ENCODE results near the gene TMEM8B. TPM values are rescaled to one million over a fixed set of nuclear protein-coding genes. Genes with fewer than 3 reads are reported as not detected.
A peak's percentile ranks its signal among the peaks of the same experiment; 100 is the strongest.

The TMEM8B gene
- total and polyA plus RNA-seq, 9 of the 15 experiments (the other 6 are each of a cell fraction or from before 2014, with no cell fraction given): 0.01 to 2.2 (median 1.1) TPM

DNA sequence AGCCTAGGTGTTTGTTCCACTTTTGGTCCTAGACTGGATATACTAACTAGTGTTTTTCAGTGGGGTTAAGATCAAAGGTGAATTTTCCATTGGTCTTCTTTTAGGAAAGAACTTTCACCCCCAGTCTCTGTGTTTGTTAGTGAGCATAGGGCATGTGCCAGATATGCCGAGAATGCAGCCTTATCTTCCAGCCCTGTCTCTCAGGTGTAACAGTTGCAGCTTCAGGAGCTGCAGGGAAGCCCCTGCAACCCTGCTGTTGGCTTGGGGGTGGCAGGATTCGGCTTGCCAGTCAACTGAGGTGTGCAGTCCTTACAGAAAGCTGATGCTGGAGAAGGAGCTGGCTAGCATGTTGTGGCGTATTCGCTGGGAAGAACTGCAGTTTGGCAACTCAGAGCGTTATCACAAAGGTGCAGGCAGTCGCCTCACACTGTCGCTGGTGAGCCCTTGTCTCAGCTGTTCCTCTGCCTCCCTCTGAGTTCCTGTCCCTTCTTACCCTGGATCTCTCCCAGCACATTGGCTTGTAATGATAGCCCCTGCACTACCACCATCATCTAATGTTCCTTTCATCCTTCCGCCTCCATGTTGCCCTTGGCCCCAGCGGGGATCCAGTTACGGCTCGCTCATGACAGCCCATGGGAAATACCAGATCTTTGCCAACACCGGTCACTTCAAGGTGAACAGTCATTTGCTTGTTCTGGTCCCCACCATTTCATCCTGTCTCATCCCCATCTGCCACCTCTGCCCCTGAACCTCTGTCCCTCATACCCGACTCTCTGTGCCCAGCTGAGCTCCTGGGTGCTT lies 27.5 kb upstream of the TMEM8B start (continued):
- TF ChIP-seq CAMTA2 (CRISPR knock-in tag; conservative IDR thresholded peaks at IDR 0.05) (no peak), MCM5 (IDR thresholded peaks at IDR 0.05; ENCODE audit: low read depth) (no peak), ZFP1 (CRISPR knock-in tag; IDR thresholded peaks at IDR 0.05) (no peak), ZNF263 (CRISPR knock-in tag; IDR thresholded peaks at IDR 0.05; ENCODE audit: borderline replicate concordance) (no peak), RCOR1 (IDR thresholded peaks at IDR 0.05; ENCODE audit: borderline replicate concordance in 1 of 2, low read depth in 2 of 2, low read length in 2 of 2) (no peak), IRF9 (tag; IDR thresholded peaks at IDR 0.05) (no peak), POLR2H (tag; IDR thresholded peaks at IDR 0.05; ENCODE audit: low read depth) (no peak), KHSRP (IDR thresholded peaks at IDR 0.05) (no peak), FOXP1 (CRISPR knock-in tag; IDR thresholded peaks at IDR 0.05) (no peak), ZNF830 (CRISPR knock-in tag; IDR thresholded peaks at IDR 0.05) (no peak), PHTF2 (CRISPR knock-in tag; IDR thresholded peaks at IDR 0.05) (no peak), NONO (IDR thresholded peaks at IDR 0.05; ENCODE audit: low read depth in 2 of 2, low read length in 1 of 2) (0 out of 4 replicates have a peak, but pooled peaks of 1 of the 2 experiments have one; percentile 37), ADNP (tag; IDR thresholded peaks at IDR 0.05) (no peak), JUND (IDR thresholded peaks at IDR 0.05; ENCODE audit: borderline replicate concordance, low read depth, low read length) (0 out of 2 replicates have a peak, but pooled peaks have one; percentile 7), JUND (tag; IDR thresholded peaks at IDR 0.05; ENCODE audit: borderline replicate concordance, low read depth, low read length) (no peak; the same call in 2 of the 3 replicates), RAD51 (IDR thresholded peaks at IDR 0.05; ENCODE audit: borderline replicate concordance, low read depth) (no peak), TCF3 (CRISPR knock-in tag; IDR thresholded peaks at IDR 0.05) (peak; percentile 89), ELF1 (tag; IDR thresholded peaks at IDR 0.05) (no peak), ZNF280B (CRISPR knock-in tag; IDR thresholded peaks at IDR 0.05) (no peak), XRCC5 (IDR thresholded peaks at IDR 0.05; ENCODE audit: low read depth, low read length) (no peak), XRCC4 (IDR thresholded peaks at IDR 0.05; ENCODE audit: extremely low read depth, insufficient read depth, insufficient read length) (no peak), DACH1 (IDR thresholded peaks at IDR 0.05; ENCODE audit: partially characterized antibody) (peak; percentile 74), HNRNPK (IDR thresholded peaks at IDR 0.05; ENCODE audit: low read depth, low read length, poor library complexity, severe bottlenecking) (no peak), PYGO2 (tag; IDR thresholded peaks at IDR 0.05) (no peak), HDAC1 (IDR thresholded peaks at IDR 0.05) (no peak)
- TF ChIP-seq, protein P1, sequence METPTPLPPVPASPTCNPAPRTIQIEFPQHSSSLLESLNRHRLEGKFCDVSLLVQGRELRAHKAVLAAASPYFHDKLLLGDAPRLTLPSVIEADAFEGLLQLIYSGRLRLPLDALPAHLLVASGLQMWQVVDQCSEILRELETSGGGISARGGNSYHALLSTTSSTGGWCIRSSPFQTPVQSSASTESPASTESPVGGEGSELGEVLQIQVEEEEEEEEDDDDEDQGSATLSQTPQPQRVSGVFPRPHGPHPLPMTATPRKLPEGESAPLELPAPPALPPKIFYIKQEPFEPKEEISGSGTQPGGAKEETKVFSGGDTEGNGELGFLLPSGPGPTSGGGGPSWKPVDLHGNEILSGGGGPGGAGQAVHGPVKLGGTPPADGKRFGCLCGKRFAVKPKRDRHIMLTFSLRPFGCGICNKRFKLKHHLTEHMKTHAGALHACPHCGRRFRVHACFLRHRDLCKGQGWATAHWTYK (CRISPR knock-in tag; IDR thresholded peaks at IDR 0.05): no peak
